Occipital lobe (tissue), 2 donors: ENCODE measurements around the gene LTB4R. TPM values are rescaled to one million over a fixed set of nuclear protein-coding genes. Genes with fewer than 3 reads are reported as not detected.

Experiments used
- DNase-seq: peaks from one replicate; lab custom pipeline; 2025; lab: John Stamatoyannopoulos, UW
- total RNA-seq: library from RNA; depleted of rRNA; stranded (reverse); fragments of >200 nt; gene quantifications from one replicate; pipeline ENCODE4 v1.2.3, GENCODE V29; 2014

LTB4R gene
- total RNA-seq, 1 donor from 2014 or later, result 1.6 TPM

- no peak for DNase-seq
Measured at GRCh38 chr14:24300326-24300980, 10.8 kb upstream of the LTB4R start.

GRCh38 chr14:24304019-24304387 lies 7.3 kb upstream of the LTB4R start:
- DNase-seq, result no peak

GRCh38 chr14:24307156-24307574 lies 4.1 kb upstream of the LTB4R start:
- DNase-seq, result no peak

- no peak for DNase-seq
Measured at GRCh38 chr14:24307575-24308341, 3.5 kb upstream of the LTB4R start, which contains the start of gene CIDEB. CIDEB (minus strand) TSS chr14:24307977; CDS start chr14:24307858, 119 bp downstream.

- no peak for DNase-seq
Measured at GRCh38 chr14:24308342-24309124, 2.8 kb upstream of the LTB4R start.

GRCh38 chr14:24309538-24310264 lies 1.6 kb upstream of the LTB4R start, which contains the start of gene LTB4R2:
LTB4R2 (plus strand) TSS chr14:24310140; CDS start chr14:24310665, 525 bp downstream.
- no peak for DNase-seq

- DNase-seq, result no peak
Measured at GRCh38 chr14:24310265-24310645, 1.0 kb upstream of the LTB4R start.

GRCh38 chr14:24311837-24312615 lies 724 bp downstream of the LTB4R start:
- no peak for DNase-seq

GRCh38 chr14:24312736-24313507 lies 1.6 kb downstream of the LTB4R start:
- DNase-seq, result no peak

GRCh38 chr14:24313913-24314312 lies 2.6 kb downstream of the LTB4R start:
- DNase-seq, result no peak

- DNase-seq, result no peak
Measured at GRCh38 chr14:24314377-24315193, 3.3 kb downstream of the LTB4R start.

- DNase-seq, result no peak
Measured at GRCh38 chr14:24315243-24315806, 4.0 kb downstream of the LTB4R start.

GRCh38 chr14:24315807-24316596 lies 4.7 kb downstream of the LTB4R start:
- DNase-seq, result no peak

GRCh38 chr14:24316597-24316950 lies 5.3 kb downstream of the LTB4R start:
- DNase-seq, result no peak

- no peak for DNase-seq
Measured at GRCh38 chr14:24317141-24317928, 6.0 kb downstream of the LTB4R start.

- no peak for DNase-seq
Measured at GRCh38 chr14:24321212-24321975, 10.1 kb downstream of the LTB4R start.
